ENCODE measurements around the gene HTT. TPM values are rescaled to one million over a fixed set of nuclear protein-coding genes. Genes with fewer than 3 reads are reported as not detected.

HTT gene
- total and polyA plus RNA-seq, 2 of the 13 experiments (the other 11 are each of a cell fraction or from before 2014, with no cell fraction given) = 17.5 to 19.5 TPM

- intact Hi-C loops (cut with micrococcal nuclease; ENCODE audit: unreplicated experiment) (loop anchor here (10.0 kb wide), 1 partner anchor 57 kb away; no protein-coding TSS in a partner anchor), in situ Hi-C loops (cut with HindIII; ENCODE audit: extremely low pct_ligation_motif_present, low pct_unique_long_range_greater_than_20kb) (no loop called here)
- Histone ChIP-seq H3K4me1 (ENCODE audit: insufficient read depth, low read length) (0 out of 2 replicates have a peak, but pooled peaks cover 4% of the 10 kb centered on the region), H3K9ac (ENCODE audit: insufficient read depth, low read depth, low read length) (no peak overlapping the region), H3K27ac (ENCODE audit: extremely low read length, insufficient read depth, low read length) (no peak overlapping the region), H3K79me2 (ENCODE audit: insufficient read depth, low read length) (no peaks in the 10 kb centered on the region), H3K4me2 (ENCODE audit: low read depth, low read length) (no peak overlapping the region), H3K4me3 (replicated peaks in 1 of 3; ENCODE audit: insufficient read depth in 1 of 3, low read depth in 2 of 3, low read length in 3 of 3) (no peak overlapping the region), H4K20me1 (ENCODE audit: insufficient read depth, low read length) (no peaks in the 10 kb centered on the region), H3K36me3 (replicated peaks in 1 of 2; ENCODE audit: control insufficient read depth in 1 of 2, insufficient read depth in 2 of 2, low read length in 2 of 2) (no peaks in the 10 kb centered on the region), H2AFZ (ENCODE audit: low read length) (no peak overlapping the region), H3K9me3 (ENCODE audit: low read length) (no peaks in the 10 kb centered on the region), H3K27me3 (ENCODE audit: control insufficient read depth in 1 of 2, insufficient read depth in 2 of 2, low read length in 2 of 2) (peaks cover 3 to 39% of the 10 kb centered on the region in 2 experiments)
- CTCF ChIA-PET (ENCODE audit: low intra/inter-chr PET ratio, low total read pairs) = no interaction called here
- WGBS (ENCODE audit: low lambda C conversion rate) = 45% methylated on average over 19 of the region's 35 CpGs
- POLR2A ChIA-PET = no interaction called here
- FAIRE-seq (no peak), DNase-seq (ENCODE audit: low spot score) (no peak), ATAC-seq (no peak; the same call in 2 of the 3 replicates)
- TF ChIP-seq KDM1A (CRISPR knock-in tag; IDR thresholded peaks at IDR 0.05) (no peak), FOXO1 (CRISPR knock-in tag; IDR thresholded peaks at IDR 0.05) (no peak), MIXL1 (CRISPR knock-in tag; IDR thresholded peaks at IDR 0.05) (no peak), ARNT2 (CRISPR knock-in tag; IDR thresholded peaks at IDR 0.05; ENCODE audit: low read depth) (no peak), HES4 (CRISPR knock-in tag; IDR thresholded peaks at IDR 0.05; ENCODE audit: borderline replicate concordance) (no peak), NCOA2 (CRISPR knock-in tag; IDR thresholded peaks at IDR 0.05) (no peak), ZFP1 (CRISPR knock-in tag; IDR thresholded peaks at IDR 0.05) (no peak), ZNF33B (CRISPR knock-in tag; IDR thresholded peaks at IDR 0.05) (no peak), RBM39 (IDR thresholded peaks at IDR 0.05; ENCODE audit: low read depth, low read length, poor library complexity, severe bottlenecking) (no peak), IKZF4 (CRISPR knock-in tag; IDR thresholded peaks at IDR 0.05; ENCODE audit: borderline replicate concordance, low read depth, not compliant biosample characterization) (no peak), SMAD9 (CRISPR knock-in tag; IDR thresholded peaks at IDR 0.05) (no peak), MYPOP (CRISPR knock-in tag; IDR thresholded peaks at IDR 0.05) (no peak), ZNF720 (CRISPR knock-in tag; IDR thresholded peaks at IDR 0.05) (no peak), FOXA3 (CRISPR knock-in tag; IDR thresholded peaks at IDR 0.05) (no peak), AGO1 (IDR thresholded peaks at IDR 0.05; ENCODE audit: low read depth, low read length, poor library complexity, severe bottlenecking) (no peak), STAG1 (CRISPR knock-in tag; IDR thresholded peaks at IDR 0.05) (no peak), MTF1 (CRISPR knock-in tag; IDR thresholded peaks at IDR 0.05) (no peak)
- TF ChIP-seq, protein P1, sequence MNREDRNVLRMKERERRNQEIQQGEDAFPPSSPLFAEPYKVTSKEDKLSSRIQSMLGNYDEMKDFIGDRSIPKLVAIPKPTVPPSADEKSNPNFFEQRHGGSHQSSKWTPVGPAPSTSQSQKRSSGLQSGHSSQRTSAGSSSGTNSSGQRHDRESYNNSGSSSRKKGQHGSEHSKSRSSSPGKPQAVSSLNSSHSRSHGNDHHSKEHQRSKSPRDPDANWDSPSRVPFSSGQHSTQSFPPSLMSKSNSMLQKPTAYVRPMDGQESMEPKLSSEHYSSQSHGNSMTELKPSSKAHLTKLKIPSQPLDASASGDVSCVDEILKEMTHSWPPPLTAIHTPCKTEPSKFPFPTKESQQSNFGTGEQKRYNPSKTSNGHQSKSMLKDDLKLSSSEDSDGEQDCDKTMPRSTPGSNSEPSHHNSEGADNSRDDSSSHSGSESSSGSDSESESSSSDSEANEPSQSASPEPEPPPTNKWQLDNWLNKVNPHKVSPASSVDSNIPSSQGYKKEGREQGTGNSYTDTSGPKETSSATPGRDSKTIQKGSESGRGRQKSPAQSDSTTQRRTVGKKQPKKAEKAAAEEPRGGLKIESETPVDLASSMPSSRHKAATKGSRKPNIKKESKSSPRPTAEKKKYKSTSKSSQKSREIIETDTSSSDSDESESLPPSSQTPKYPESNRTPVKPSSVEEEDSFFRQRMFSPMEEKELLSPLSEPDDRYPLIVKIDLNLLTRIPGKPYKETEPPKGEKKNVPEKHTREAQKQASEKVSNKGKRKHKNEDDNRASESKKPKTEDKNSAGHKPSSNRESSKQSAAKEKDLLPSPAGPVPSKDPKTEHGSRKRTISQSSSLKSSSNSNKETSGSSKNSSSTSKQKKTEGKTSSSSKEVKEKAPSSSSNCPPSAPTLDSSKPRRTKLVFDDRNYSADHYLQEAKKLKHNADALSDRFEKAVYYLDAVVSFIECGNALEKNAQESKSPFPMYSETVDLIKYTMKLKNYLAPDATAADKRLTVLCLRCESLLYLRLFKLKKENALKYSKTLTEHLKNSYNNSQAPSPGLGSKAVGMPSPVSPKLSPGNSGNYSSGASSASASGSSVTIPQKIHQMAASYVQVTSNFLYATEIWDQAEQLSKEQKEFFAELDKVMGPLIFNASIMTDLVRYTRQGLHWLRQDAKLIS (CRISPR knock-in tag; IDR thresholded peaks at IDR 0.05) = no peak
- BruUV-seq (replicated peaks) = no TSS peak
Observed at GRCh38 chr4:3261411-3262207, 187.1 kb downstream of the HTT start.

All from HepG2 (cell line).